ENCODE data around the gene ABL1. TPM values are rescaled to one million over a fixed set of nuclear protein-coding genes. Genes with fewer than 3 reads are reported as not detected.
A peak's percentile ranks its signal among the peaks of the same experiment; 100 is the strongest.
"Not testable (repeated sequence)": the region's sequence is repeated elsewhere in the genome, so short reads cannot be mapped to it uniquely, and the experiment has no call there.

Gene ABL1
- polyA plus RNA-seq, 2 donors = 13.6 to 19.0 TPM

DNA sequence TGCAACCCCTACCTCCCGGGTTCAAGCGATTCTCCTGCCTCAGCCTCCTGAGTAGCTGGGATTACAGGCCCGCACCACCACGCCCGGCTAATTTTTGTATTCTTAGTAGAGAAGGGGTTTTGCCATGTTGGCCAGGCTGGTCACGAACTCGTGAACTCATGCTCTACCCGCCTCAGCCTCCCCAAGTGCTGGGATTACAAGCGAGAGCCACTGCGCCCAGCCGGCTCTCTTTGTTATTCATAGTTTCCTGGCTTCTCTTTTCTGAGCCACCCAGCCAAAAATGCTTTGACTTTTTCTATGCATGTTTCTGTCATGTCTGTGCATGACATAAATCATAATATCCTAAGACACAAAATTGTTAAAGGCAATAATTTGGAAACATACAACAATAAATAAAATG lies 31.9 kb upstream of the ABL1 start:
- not testable (repeated sequence) for H3K27me3 ChIP-seq (ENCODE audit: control insufficient read depth in 1 of 2, insufficient read depth in 2 of 2, low read length in 2 of 2); H3K4me1 ChIP-seq (ENCODE audit: control insufficient read depth in 2 of 2, insufficient read depth in 2 of 2, low read length in 1 of 2); H3K27ac ChIP-seq (ENCODE audit: low read depth in 2 of 2, low read length in 1 of 2); H3K9me3 ChIP-seq (ENCODE audit: control insufficient read depth in 2 of 2, insufficient read depth in 1 of 2, low read depth in 1 of 2, low read length in 1 of 2); H3K4me3 ChIP-seq (ENCODE audit: low read depth in 1 of 2, low read length in 2 of 2); H3K36me3 ChIP-seq (ENCODE audit: control insufficient read depth in 2 of 2, insufficient read depth in 2 of 2, low read length in 1 of 2)
- 60 to 67% methylated on average over 11 of the region's 11 CpGs for WGBS, 2 donors

GRCh38 chr9:130805510-130806326 lies 29.3 kb upstream of the ABL1 start:
- H3K27ac ChIP-seq (ENCODE audit: low read depth in 2 of 2, low read length in 1 of 2) = no peak overlapping the region
- no peak overlapping the region for H3K4me3 ChIP-seq (ENCODE audit: low read depth in 1 of 2, low read length in 2 of 2)
- no peaks in the 10 kb centered on the region for H3K36me3 ChIP-seq (ENCODE audit: control insufficient read depth in 2 of 2, insufficient read depth in 2 of 2, low read length in 1 of 2)
- H3K27me3 ChIP-seq (ENCODE audit: control insufficient read depth in 1 of 2, insufficient read depth in 2 of 2, low read length in 2 of 2) = no peaks in the 10 kb centered on the region
- no peaks in the 10 kb centered on the region for H3K4me1 ChIP-seq (ENCODE audit: control insufficient read depth in 2 of 2, insufficient read depth in 2 of 2, low read length in 1 of 2)
- 42 to 45% methylated on average over 1 of the region's 1 CpG for WGBS, 2 donors
- H3K9me3 ChIP-seq (ENCODE audit: control insufficient read depth in 2 of 2, insufficient read depth in 1 of 2, low read depth in 1 of 2, low read length in 1 of 2) = no peaks in the 10 kb centered on the region

DNA sequence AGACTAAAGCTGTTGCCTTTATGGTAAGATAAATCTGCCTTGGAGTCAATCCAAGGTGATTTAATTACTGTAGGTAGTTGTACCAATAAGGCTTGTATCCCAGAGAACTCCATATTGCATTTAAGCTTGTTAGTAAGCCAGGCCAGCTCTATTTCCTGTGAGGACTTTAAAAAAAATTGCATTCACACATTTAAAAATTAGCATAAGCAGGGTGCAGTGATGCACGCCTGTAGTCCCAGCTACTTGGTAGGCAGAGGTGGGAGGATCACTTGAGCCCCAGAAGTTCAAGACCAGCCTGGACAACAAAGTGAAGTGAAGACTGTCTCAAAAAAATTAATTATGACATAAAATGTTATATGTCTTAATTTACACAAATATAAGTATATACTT lies 28.7 kb upstream of the ABL1 start:
- Histone ChIP-seq H3K27me3 (ENCODE audit: control insufficient read depth in 1 of 2, insufficient read depth in 2 of 2, low read length in 2 of 2) (no peaks in the 10 kb centered on the region), H3K9me3 (ENCODE audit: control insufficient read depth in 2 of 2, insufficient read depth in 1 of 2, low read depth in 1 of 2, low read length in 1 of 2) (no peaks in the 10 kb centered on the region), H3K4me3 (ENCODE audit: low read depth in 1 of 2, low read length in 2 of 2) (no peak overlapping the region), H3K36me3 (ENCODE audit: control insufficient read depth in 2 of 2, insufficient read depth in 2 of 2, low read length in 1 of 2) (no peaks in the 10 kb centered on the region), H3K27ac (ENCODE audit: low read depth in 2 of 2, low read length in 1 of 2) (no peak overlapping the region), H3K4me1 (ENCODE audit: control insufficient read depth in 2 of 2, insufficient read depth in 2 of 2, low read length in 1 of 2) (no peaks in the 10 kb centered on the region)
- WGBS, 2 donors = 96 to 100% methylated on average over 1 of the region's 1 CpG

GRCh38 chr9:130810609-130811136 lies 24.4 kb upstream of the ABL1 start:
- H3K27ac ChIP-seq (ENCODE audit: low read depth in 2 of 2, low read length in 1 of 2) = no peak overlapping the region
- H3K4me1 ChIP-seq (ENCODE audit: control insufficient read depth in 2 of 2, insufficient read depth in 2 of 2, low read length in 1 of 2) = no peaks in the 10 kb centered on the region
- H3K27me3 ChIP-seq (ENCODE audit: control insufficient read depth in 1 of 2, insufficient read depth in 2 of 2, low read length in 2 of 2) = no peaks in the 10 kb centered on the region
- H3K9me3 ChIP-seq (ENCODE audit: control insufficient read depth in 2 of 2, insufficient read depth in 1 of 2, low read depth in 1 of 2, low read length in 1 of 2) = no peaks in the 10 kb centered on the region
- no peak overlapping the region for H3K4me3 ChIP-seq (ENCODE audit: low read depth in 1 of 2, low read length in 2 of 2)
- no peaks in the 10 kb centered on the region for H3K36me3 ChIP-seq (ENCODE audit: control insufficient read depth in 2 of 2, insufficient read depth in 2 of 2, low read length in 1 of 2)

GRCh38 chr9:130815242-130815808 lies 19.7 kb upstream of the ABL1 start:
- no peaks in the 10 kb centered on the region for H3K27me3 ChIP-seq (ENCODE audit: control insufficient read depth in 1 of 2, insufficient read depth in 2 of 2, low read length in 2 of 2)
- H3K4me3 ChIP-seq (ENCODE audit: low read depth in 1 of 2, low read length in 2 of 2) = no peak overlapping the region
- peak overlapping the region in 1 of 2 donors; percentile 25 for H3K27ac ChIP-seq (ENCODE audit: low read depth in 2 of 2, low read length in 1 of 2)
- no peaks in the 10 kb centered on the region for H3K36me3 ChIP-seq (ENCODE audit: control insufficient read depth in 2 of 2, insufficient read depth in 2 of 2, low read length in 1 of 2)
- no peaks in the 10 kb centered on the region for H3K9me3 ChIP-seq (ENCODE audit: control insufficient read depth in 2 of 2, insufficient read depth in 1 of 2, low read depth in 1 of 2, low read length in 1 of 2)
- WGBS, 2 donors = 54 to 67% methylated on average over 9 of the region's 9 CpGs
- H3K4me1 ChIP-seq (ENCODE audit: control insufficient read depth in 2 of 2, insufficient read depth in 2 of 2, low read length in 1 of 2) = peaks cover 0 to 3% of the 10 kb centered on the region in 2 donors

DNA sequence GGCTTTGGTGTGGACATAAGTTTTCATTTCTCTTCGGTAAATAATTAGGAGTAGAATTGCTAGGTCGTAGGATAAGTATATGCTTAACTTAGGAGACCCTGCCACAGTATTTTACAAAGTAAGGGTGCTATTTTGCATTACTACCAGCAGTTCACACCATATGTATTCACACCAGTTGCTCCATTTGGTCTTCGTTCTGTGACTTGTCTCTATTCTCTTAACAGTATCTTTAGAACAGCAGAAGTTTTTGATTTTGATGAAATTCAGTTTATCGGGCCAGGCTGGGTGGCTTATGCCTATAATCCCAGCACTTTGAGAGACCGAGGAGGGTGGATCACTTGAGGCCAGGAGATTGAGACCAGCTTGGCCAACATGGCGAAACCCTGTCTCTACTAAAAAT lies 17.1 kb upstream of the ABL1 start:
- Histone ChIP-seq H3K9me3 (ENCODE audit: control insufficient read depth in 2 of 2, insufficient read depth in 1 of 2, low read depth in 1 of 2, low read length in 1 of 2) (no peaks in the 10 kb centered on the region), H3K36me3 (ENCODE audit: control insufficient read depth in 2 of 2, insufficient read depth in 2 of 2, low read length in 1 of 2) (no peaks in the 10 kb centered on the region), H3K4me3 (ENCODE audit: low read depth in 1 of 2, low read length in 2 of 2) (no peak overlapping the region), H3K4me1 (ENCODE audit: control insufficient read depth in 2 of 2, insufficient read depth in 2 of 2, low read length in 1 of 2) (peaks cover 0 to 3% of the 10 kb centered on the region in 2 donors), H3K27ac (ENCODE audit: low read depth in 2 of 2, low read length in 1 of 2) (no peak overlapping the region), H3K27me3 (ENCODE audit: control insufficient read depth in 1 of 2, insufficient read depth in 2 of 2, low read length in 2 of 2) (no peaks in the 10 kb centered on the region)
- WGBS, 2 donors = 96 to 98% methylated on average over 6 of the region's 6 CpGs

DNA sequence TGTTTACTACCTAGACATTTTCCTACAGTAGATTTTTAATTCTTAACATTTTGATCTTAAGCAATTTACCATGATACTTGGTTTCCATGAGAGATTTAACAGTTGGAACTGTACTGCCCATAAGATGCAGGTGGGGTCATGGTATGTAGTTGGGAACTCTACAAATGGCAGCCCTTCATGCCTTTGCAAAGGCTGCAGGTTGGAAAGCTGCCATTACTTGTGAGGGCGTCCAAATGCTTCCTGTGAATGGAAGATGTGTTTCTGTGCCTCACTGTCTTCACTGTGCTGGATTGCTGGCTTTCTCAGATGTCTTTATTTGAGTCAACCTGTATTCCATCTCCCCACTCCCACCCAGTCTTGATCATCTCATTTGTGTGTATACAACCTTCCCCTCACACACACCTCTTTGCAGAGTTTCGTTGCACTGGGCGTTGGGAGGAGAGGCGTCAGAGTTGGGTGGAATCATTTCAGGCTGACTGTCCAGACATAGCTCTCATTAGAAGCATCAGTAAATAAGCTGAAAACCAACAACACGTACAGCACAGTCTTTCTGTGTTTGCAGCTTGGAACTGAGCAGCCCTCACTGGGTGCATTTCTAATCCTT lies 14.8 kb upstream of the ABL1 start:
- H3K36me3 ChIP-seq (ENCODE audit: control insufficient read depth in 2 of 2, insufficient read depth in 2 of 2, low read length in 1 of 2) = no peaks in the 10 kb centered on the region
- no peak overlapping the region for H3K4me3 ChIP-seq (ENCODE audit: low read depth in 1 of 2, low read length in 2 of 2)
- 77 to 84% methylated on average over 5 of the region's 5 CpGs for WGBS, 2 donors
- H3K27ac ChIP-seq (ENCODE audit: low read depth in 2 of 2, low read length in 1 of 2) = no peak overlapping the region
- H3K9me3 ChIP-seq (ENCODE audit: control insufficient read depth in 2 of 2, insufficient read depth in 1 of 2, low read depth in 1 of 2, low read length in 1 of 2) = no peaks in the 10 kb centered on the region
- no peaks in the 10 kb centered on the region for H3K27me3 ChIP-seq (ENCODE audit: control insufficient read depth in 1 of 2, insufficient read depth in 2 of 2, low read length in 2 of 2)
- H3K4me1 ChIP-seq (ENCODE audit: control insufficient read depth in 2 of 2, insufficient read depth in 2 of 2, low read length in 1 of 2) = peaks cover 0 to 3% of the 10 kb centered on the region in 2 donors

GRCh38 chr9:130823435-130823834 lies 11.6 kb upstream of the ABL1 start:
- no peaks in the 10 kb centered on the region for H3K36me3 ChIP-seq (ENCODE audit: control insufficient read depth in 2 of 2, insufficient read depth in 2 of 2, low read length in 1 of 2)
- H3K27me3 ChIP-seq (ENCODE audit: control insufficient read depth in 1 of 2, insufficient read depth in 2 of 2, low read length in 2 of 2) = no peaks in the 10 kb centered on the region
- peaks cover 0 to 3% of the 10 kb centered on the region in 2 donors for H3K4me1 ChIP-seq (ENCODE audit: control insufficient read depth in 2 of 2, insufficient read depth in 2 of 2, low read length in 1 of 2)
- 82 to 87% methylated on average over 6 of the region's 6 CpGs for WGBS, 2 donors
- no peak overlapping the region for H3K4me3 ChIP-seq (ENCODE audit: low read depth in 1 of 2, low read length in 2 of 2)
- H3K9me3 ChIP-seq (ENCODE audit: control insufficient read depth in 2 of 2, insufficient read depth in 1 of 2, low read depth in 1 of 2, low read length in 1 of 2) = no peaks in the 10 kb centered on the region
- H3K27ac ChIP-seq (ENCODE audit: low read depth in 2 of 2, low read length in 1 of 2) = no peak overlapping the region

DNA sequence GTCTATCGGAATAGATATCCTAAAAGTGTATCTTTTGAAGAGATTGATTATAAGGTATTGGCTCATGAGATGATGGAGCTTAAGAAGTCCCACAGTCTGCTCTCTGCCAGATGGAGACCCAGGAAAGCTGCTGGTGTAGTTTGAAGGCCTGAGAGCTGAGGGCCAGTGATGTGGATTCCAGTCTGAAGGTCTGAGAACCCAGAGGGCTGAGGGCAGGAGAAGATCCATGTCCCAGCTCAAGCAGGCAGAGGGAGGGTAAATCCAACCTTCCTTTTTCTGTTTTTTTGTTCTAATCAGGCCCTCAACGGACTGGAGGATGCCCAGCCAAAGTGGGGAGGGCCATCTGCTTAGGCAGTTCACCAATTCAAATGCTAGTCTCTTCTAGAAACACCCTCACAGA lies 11.0 kb upstream of the ABL1 start:
- Histone ChIP-seq H3K36me3 (ENCODE audit: control insufficient read depth in 2 of 2, insufficient read depth in 2 of 2, low read length in 1 of 2) (no peaks in the 10 kb centered on the region), H3K27ac (ENCODE audit: low read depth in 2 of 2, low read length in 1 of 2) (peak overlapping the region; percentile 54 to 68), H3K9me3 (ENCODE audit: control insufficient read depth in 2 of 2, insufficient read depth in 1 of 2, low read depth in 1 of 2, low read length in 1 of 2) (no peaks in the 10 kb centered on the region), H3K4me3 (ENCODE audit: low read depth in 1 of 2, low read length in 2 of 2) (no peak overlapping the region), H3K4me1 (ENCODE audit: control insufficient read depth in 2 of 2, insufficient read depth in 2 of 2, low read length in 1 of 2) (peaks cover 0 to 3% of the 10 kb centered on the region in 2 donors), H3K27me3 (ENCODE audit: control insufficient read depth in 1 of 2, insufficient read depth in 2 of 2, low read length in 2 of 2) (no peaks in the 10 kb centered on the region)
- 39 to 57% methylated on average over 2 of the region's 2 CpGs for WGBS, 2 donors
